OCI-LY3 (cell line): ENCODE measurements around the gene DUSP9.
"Not testable (repeated sequence)": the region's sequence is repeated elsewhere in the genome, so short reads cannot be mapped to it uniquely, and the experiment has no call there.

ENCODE experiments used
- H2AFZ ChIP-seq: fragments of 200-600, 300-600 bp; shearing (Covaris generic); 2 replicates; pipeline ENCODE4 v1.6.0; 2014; ENCODE audit warnings: antibody characterized with exemption, low read depth, low read length
- H3K27ac ChIP-seq: fragments of 200-600, 300-600 bp; sonication (generic); 2 replicates; pipeline ENCODE4 v1.5.1; 2014; ENCODE audit warnings: mild to moderate bottlenecking, low read length, moderate library complexity, mixed read lengths
- H3K27me3 ChIP-seq: fragments of 200-600, 300-600 bp; sonication (generic); 2 replicates; pipeline ENCODE4 v1.6.1; 2014; ENCODE audit warnings: low read depth, low read length, mixed read lengths
- H3K36me3 ChIP-seq: fragments of 200-600, 300-600 bp; sonication (generic); replicated peaks from 2 replicates; pipeline ENCODE3; 2014; ENCODE audit warnings: low read depth, low read length, mixed read lengths
- H3K4me1 ChIP-seq: fragments of 300-600, 200-600 bp; sonication (generic); 2 replicates; pipeline ENCODE4 v1.6.1; 2014; ENCODE audit warnings: low read length, mixed read lengths
- H3K4me2 ChIP-seq: fragments of 200-600, 300-600 bp; sonication (generic); 2 replicates; pipeline ENCODE4 v1.6.1; 2014; ENCODE audit warnings: low read length, mixed read lengths
- H3K4me3 ChIP-seq: fragments of 300-600, 200-600 bp; sonication (generic); 2 replicates; pipeline ENCODE4 v1.5.1; 2014; ENCODE audit warnings: antibody characterized with exemption, mild to moderate bottlenecking, low read length, moderate library complexity
- H3K79me2 ChIP-seq: fragments of 300-600, 200-600 bp; shearing (Covaris generic); 2 replicates; pipeline ENCODE4 v1.6.1; 2014; ENCODE audit warnings: mild to moderate bottlenecking, low read length, mixed read lengths
- H3K9ac ChIP-seq: fragments of 300-600, 200-600 bp; shearing (Covaris generic); 2 replicates; pipeline ENCODE4 v1.6.0; 2014; ENCODE audit warnings: mild to moderate bottlenecking, low read length, moderate library complexity
- H3K9me3 ChIP-seq: fragments of 200-600, 300-600 bp; shearing (Covaris generic); 2 replicates; pipeline ENCODE4 v1.6.1; 2014; ENCODE audit warnings: low read length, mixed read lengths; ENCODE audit not compliant: insufficient read depth
- H4K20me1 ChIP-seq: fragments of 200-600, 300-600 bp; sonication (generic); 2 replicates; pipeline ENCODE4 v1.6.1; 2016; ENCODE audit warnings: low read length, mixed read lengths; ENCODE audit not compliant: insufficient read depth
- EZH2phosphoT487 ChIP-seq: fragments of 200-600 bp; shearing (Covaris generic); IDR thresholded peaks from 2 replicates; pipeline ENCODE4 v1.6.1; 2018; ENCODE audit warnings: antibody characterized with exemption, mixed run types, low read depth
- TF ChIP-seq, protein P1 (sequence below): fragments of 200-600, 300-600 bp; sonication (generic); IDR thresholded peaks from 2 replicates; pipeline ENCODE4 v1.5.1; 2014; ENCODE audit warnings: antibody characterized with exemption, low read length, low read depth

The DUSP9 gene

DNA sequence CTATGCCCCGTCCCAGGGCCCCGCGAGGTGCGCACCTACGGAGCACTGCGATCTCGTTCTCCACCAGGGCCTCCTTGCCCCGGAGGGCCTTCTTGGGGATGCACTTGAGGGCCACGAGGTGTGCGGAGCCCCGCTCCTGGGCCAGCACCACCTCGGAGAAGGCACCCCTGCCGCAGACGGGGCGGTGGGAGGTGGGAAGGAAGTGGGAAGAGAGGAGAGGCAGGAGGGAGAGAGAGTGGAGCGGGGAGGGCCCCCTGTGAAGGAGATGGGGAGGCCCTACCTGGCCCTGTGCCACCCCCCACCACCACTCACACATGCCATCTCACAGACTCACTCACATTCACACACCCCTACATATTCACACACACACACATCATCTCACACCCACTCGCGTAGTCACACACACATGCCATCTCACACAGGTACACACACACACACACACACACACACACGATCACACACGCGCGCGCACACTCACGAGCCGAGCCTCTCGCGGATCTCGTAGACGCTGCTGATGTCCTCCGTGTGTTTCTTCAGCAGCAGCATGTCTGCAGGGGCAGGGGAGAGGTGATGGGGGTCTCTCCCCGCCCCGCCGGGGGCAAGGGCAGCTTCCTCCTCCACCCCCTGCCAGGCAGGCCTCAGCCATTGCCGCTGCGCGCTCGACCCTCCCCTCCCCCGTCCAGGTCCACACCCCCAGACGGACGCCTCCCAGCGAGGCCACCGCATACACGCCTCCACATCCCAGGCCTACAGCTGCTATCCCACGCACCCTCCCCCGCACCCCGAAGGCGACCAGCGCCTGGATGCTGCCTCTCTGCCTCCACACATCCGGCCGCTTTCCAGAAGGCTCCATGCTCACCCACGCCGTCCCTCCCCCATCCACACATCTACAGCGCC is 25.8 kb downstream of the DUSP9 start:
- Histone ChIP-seq H3K4me3 (no peak overlapping the region), H3K79me2 (no peaks in the 10 kb centered on the region), H3K36me3 (no peaks in the 10 kb centered on the region), H3K9me3 (no peaks in the 10 kb centered on the region), H3K4me1 (peaks cover 3% of the 10 kb centered on the region; the same call in 1 of the 2 replicates), H2AFZ (no peak overlapping the region), H3K9ac (no peak overlapping the region), H3K27ac (no peak overlapping the region), H4K20me1 (no peaks in the 10 kb centered on the region), H3K27me3 (no peaks in the 10 kb centered on the region), H3K4me2 (no peak overlapping the region)
- TF ChIP-seq EZH2phosphoT487, result no peak
- TF ChIP-seq, protein P1, sequence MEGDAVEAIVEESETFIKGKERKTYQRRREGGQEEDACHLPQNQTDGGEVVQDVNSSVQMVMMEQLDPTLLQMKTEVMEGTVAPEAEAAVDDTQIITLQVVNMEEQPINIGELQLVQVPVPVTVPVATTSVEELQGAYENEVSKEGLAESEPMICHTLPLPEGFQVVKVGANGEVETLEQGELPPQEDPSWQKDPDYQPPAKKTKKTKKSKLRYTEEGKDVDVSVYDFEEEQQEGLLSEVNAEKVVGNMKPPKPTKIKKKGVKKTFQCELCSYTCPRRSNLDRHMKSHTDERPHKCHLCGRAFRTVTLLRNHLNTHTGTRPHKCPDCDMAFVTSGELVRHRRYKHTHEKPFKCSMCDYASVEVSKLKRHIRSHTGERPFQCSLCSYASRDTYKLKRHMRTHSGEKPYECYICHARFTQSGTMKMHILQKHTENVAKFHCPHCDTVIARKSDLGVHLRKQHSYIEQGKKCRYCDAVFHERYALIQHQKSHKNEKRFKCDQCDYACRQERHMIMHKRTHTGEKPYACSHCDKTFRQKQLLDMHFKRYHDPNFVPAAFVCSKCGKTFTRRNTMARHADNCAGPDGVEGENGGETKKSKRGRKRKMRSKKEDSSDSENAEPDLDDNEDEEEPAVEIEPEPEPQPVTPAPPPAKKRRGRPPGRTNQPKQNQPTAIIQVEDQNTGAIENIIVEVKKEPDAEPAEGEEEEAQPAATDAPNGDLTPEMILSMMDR, result no peak

DNA sequence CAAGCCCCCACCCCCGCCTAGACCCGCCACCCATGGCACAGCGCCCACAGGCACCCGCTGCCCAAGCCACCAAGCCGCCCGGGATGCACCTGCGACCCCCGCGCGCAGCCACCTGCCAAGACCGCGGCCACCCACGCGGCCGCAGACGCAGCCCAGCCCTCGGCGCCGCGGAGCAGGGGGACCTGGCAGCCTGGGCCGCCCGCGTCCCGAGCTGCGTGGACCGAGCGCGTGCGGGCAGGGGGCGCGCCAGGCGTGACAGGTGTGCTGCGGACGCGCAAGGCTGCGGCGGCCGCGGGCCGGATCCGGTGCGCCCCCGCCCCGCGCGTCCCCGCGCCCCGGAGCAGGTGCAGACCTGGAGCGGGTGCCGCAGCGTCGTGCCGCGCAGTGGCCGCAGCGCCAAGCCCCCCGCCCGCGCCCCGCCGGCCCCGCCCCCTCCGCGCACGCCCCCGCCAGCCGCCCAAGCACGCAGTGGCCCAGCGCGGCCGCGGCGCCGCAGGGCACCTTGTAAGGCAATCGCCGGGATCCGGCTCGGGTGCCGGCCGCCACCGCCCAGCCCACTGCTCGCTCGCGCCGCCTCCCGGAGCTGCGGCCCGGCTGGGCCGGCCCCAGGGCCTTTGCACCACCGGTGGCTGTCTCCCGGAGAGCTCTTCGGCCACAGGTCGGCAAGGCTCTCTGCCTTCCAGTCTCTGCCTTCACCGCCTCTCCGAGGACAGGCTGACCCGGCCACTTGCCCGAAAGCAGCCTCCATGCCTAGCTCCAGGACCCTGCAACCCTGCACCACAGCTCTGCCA is 26.6 kb downstream of the DUSP9 start, which contains the start of gene PNCK:
Gene PNCK (minus strand): TSS at position 386 of the 791 bp plus-strand sequence. CDS start 737 bp downstream, outside the sequence.
- Histone ChIP-seq H3K9me3 (no peaks in the 10 kb centered on the region), H3K79me2 (no peaks in the 10 kb centered on the region), H3K27ac (no peak within 1 kb of the TSS), H3K4me1 (no peaks in the 10 kb centered on the region; the same call in 1 of the 2 replicates), H3K36me3 (no peaks in the 10 kb centered on the region), H4K20me1 (no peaks in the 10 kb centered on the region), H3K9ac (no peak within 1 kb of the TSS), H3K4me3 (no peak within 1 kb of the TSS), H3K27me3 (no peaks in the 10 kb centered on the region), H2AFZ (no peak within 1 kb of the TSS), H3K4me2 (no peak within 1 kb of the TSS)
- TF ChIP-seq EZH2phosphoT487, result no peak
- TF ChIP-seq, protein P1, result no peak

DNA sequence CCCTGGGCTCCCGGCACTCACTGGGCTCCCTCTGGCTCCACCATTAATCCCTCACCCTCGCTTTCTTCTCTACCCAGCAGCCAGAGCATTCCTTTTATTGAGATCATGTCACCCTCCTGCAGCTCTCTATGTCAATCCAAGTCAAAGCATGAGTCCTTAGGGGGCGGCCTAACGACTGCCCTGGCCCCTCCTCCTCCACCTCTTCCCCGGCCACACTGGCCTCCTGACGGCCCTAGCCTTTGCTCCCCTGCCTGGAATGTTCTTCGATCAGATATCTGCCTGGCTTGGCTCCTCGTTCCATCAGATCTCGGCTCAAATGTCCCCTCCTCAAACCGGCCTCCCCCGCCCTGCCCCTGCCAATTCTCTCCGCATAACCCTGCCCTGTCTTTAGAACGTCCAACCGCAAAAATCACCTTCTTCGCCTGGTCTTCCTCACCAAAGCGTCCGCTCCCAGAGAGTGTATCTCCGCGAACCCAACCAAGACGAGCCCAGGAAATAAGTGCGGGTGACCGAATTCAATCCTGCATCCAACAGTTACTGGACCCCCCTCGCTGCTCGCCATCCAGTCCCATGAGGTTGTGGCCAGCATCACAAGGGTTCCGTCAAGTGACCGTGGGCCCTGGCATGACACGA is 27.3 kb downstream of the DUSP9 start:
- no peaks in the 10 kb centered on the region for H3K9me3 ChIP-seq
- H2AFZ ChIP-seq, result no peak overlapping the region
- TF ChIP-seq EZH2phosphoT487, result no peak
- TF ChIP-seq, protein P1, result no peak
- no peak overlapping the region for H3K27ac ChIP-seq
- H3K79me2 ChIP-seq, result no peaks in the 10 kb centered on the region
- no peaks in the 10 kb centered on the region for H3K36me3 ChIP-seq
- no peaks in the 10 kb centered on the region; the same call in 1 of the 2 replicates for H3K4me1 ChIP-seq
- no peaks in the 10 kb centered on the region for H4K20me1 ChIP-seq
- no peak overlapping the region for H3K4me3 ChIP-seq
- no peaks in the 10 kb centered on the region for H3K27me3 ChIP-seq
- no peak overlapping the region for H3K4me2 ChIP-seq
- no peak overlapping the region for H3K9ac ChIP-seq

DNA sequence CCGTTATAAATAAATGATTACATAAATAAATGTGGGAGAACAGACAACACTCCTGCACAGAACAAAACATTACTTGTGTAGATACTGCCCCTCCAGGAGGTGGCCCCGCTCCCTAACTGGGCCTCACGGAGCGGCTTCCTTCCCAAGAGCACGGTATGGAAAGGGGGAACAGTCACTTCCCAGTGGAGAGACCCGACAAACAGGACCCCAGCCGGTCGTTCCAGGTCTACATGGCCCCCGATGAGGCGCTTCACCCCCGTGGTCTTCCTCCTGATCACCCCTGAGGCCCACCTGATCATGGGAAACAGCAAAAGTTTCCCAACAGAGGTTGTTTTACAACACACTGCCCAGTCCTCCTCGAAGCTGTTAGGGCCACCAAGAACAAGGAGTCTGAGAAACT is 34.2 kb downstream of the DUSP9 start:
- no peak for TF ChIP-seq EZH2phosphoT487
- TF ChIP-seq, protein P1, result no peak
- H3K36me3 ChIP-seq, result no peaks in the 10 kb centered on the region
- H3K79me2 ChIP-seq, result no peaks in the 10 kb centered on the region

DNA sequence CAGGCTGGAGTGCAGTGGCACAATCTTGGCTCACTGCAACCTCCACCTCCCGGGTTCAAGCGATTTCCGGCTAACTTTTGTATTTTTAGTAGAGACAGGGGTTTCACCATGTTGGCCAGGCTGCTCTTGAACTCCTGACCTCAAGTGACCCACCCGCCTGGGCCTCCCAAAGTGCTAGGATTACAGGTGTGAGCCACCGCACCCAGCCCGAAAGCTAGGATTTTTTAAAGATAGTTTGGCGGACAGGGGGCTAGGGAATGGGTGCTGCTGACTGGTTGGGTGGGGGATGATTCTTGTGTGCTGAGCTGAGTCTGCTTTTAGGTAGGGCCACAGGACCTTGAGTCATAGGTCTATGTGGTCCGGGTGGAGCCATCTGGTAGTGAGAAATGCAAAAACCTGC is 36.5 kb downstream of the DUSP9 start:
- H3K4me3 ChIP-seq, H3K4me2 ChIP-seq, H3K27me3 ChIP-seq, H3K36me3 ChIP-seq, H3K9me3 ChIP-seq, H3K79me2 ChIP-seq, H4K20me1 ChIP-seq, H2AFZ ChIP-seq, H3K4me1 ChIP-seq, H3K9ac ChIP-seq, H3K27ac ChIP-seq: not testable (repeated sequence)

More for the DNA sequence above, 34.2 kb downstream of the DUSP9 start:
- no peaks in the 10 kb centered on the region for H3K27me3 ChIP-seq
- no peak overlapping the region for H3K27ac ChIP-seq
- no peaks in the 10 kb centered on the region for H3K4me1 ChIP-seq
- no peaks in the 10 kb centered on the region for H4K20me1 ChIP-seq
- H3K9me3 ChIP-seq, result no peaks in the 10 kb centered on the region
- H3K9ac ChIP-seq, result no peak overlapping the region
- no peak overlapping the region for H3K4me2 ChIP-seq
- H2AFZ ChIP-seq, result no peak overlapping the region
- H3K4me3 ChIP-seq, result no peak overlapping the region
